Erythroblast (primary cell): ENCODE measurements around the gene MGAT5.

Source experiments
- DNase-seq, 2 experiments: peaks; one replicate each; lab custom pipeline; 2025; lab: John Stamatoyannopoulos, UW
- GATA1 ChIP-seq: IDR thresholded peaks from 2 replicates; pipeline ENCODE4 v1.6.1; 2011; ENCODE audit warnings: low read depth, mild to moderate bottlenecking, control low read depth, low read length, moderate library complexity
- POLR2A ChIP-seq: IDR thresholded peaks from 2 replicates; pipeline ENCODE4 v1.6.1; 2011; ENCODE audit warnings: mild to moderate bottlenecking, low read length

The MGAT5 gene

GRCh38 chr2:134489732-134490384 is 236.0 kb downstream of the MGAT5 start:
- no peak for DNase-seq
- no peak for TF ChIP-seq POLR2A
- TF ChIP-seq GATA1: no peak

DNA sequence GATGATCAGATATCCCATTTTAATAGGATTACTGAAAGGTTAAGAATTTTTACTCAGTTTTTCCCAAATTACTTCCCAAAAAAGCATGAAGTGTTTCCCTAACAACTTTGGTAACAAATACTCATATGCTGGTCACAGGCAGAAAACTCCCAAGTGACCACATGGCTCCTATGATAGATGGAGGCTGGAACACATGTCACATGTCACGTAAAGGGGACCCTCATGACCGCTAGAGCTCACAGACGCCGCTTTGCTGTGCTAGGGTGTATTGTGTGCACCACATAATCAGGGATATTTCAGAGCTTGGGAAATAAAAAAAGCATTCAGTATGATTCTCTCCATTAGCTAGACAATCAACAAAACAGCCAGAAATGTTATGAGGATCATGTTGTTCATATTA is 236.7 kb downstream of the MGAT5 start:
- TF ChIP-seq GATA1: no peak
- no peak for TF ChIP-seq POLR2A
- DNase-seq: no peak

DNA sequence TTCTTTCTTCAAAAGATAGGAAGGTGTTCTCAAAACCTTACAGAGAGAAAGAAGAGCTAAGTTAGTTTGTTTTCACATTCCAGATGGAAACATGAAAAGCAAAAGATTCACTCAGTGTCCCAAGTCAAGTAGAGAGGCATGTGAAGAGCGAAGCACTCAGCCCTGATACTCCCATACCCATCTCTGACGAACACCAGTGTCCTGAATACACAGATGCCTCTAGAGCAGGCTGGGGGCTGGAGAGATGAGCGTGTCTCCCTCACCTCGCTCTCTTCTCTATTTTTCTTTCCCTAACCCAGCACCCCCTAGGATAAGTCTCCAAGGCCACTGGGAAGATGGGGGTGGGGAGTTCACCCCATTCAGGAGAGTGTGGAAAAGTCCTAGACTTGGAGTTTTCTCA is 237.2 kb downstream of the MGAT5 start:
- DNase-seq: no peak
- TF ChIP-seq POLR2A (no peak), GATA1 (no peak)

DNA sequence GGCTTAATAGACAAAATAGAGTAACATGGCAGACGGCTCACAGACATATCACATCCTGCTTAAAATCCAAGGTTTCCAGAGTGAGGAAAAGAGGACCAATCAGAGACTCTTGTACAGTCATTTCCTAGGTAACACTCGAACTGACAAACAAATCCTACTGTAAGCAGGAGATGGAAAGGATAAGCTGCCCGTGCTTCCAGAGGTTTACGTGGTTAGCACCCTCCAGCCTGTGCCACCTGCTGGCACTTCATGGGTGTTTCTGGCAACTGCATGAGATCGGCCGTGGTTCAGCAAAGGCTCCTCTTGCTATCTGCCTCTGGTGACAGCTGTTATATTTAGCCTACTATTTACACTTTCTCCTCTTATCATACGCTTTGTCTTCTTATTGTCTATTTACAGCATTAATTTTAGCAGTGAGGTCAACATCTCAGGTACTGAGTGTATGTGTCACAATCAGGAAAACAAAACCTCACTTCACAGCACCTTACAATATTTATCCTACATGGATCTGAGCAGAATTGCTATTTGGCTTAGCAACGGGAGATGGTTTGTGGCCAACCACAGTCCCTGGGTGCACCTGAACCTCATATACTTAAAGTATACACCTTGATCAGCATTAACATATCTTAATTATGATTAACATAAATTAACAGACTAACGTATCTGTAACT is 238.0 kb downstream of the MGAT5 start:
- TF ChIP-seq GATA1: no peak
- no peak for TF ChIP-seq POLR2A
- DNase-seq: no peak

DNA sequence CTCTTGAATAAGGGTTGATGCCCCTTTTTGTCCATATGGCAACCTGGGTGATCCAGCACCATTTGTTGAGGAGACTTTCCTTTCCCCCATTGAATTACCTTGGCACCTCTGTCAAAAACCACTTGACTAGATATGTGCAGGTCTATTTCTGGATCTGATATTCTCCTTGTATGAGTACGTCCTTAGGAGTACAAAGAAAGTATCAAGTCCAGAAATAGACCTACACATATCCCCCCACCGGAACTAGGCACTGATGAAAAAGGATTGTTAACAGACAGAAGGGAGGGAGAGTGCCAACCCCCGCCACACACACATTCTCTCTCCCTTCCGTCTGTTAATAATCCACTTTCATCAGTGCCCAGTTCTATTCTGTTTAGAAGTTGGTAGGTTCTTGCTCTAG is 239.9 kb downstream of the MGAT5 start:
- no peak for TF ChIP-seq POLR2A
- no peak for TF ChIP-seq GATA1
- DNase-seq: no peak

- no peak for TF ChIP-seq GATA1
- TF ChIP-seq POLR2A: no peak
- no peak for DNase-seq
Measured at GRCh38 chr2:134498654-134499053, 244.8 kb downstream of the MGAT5 start.

DNA sequence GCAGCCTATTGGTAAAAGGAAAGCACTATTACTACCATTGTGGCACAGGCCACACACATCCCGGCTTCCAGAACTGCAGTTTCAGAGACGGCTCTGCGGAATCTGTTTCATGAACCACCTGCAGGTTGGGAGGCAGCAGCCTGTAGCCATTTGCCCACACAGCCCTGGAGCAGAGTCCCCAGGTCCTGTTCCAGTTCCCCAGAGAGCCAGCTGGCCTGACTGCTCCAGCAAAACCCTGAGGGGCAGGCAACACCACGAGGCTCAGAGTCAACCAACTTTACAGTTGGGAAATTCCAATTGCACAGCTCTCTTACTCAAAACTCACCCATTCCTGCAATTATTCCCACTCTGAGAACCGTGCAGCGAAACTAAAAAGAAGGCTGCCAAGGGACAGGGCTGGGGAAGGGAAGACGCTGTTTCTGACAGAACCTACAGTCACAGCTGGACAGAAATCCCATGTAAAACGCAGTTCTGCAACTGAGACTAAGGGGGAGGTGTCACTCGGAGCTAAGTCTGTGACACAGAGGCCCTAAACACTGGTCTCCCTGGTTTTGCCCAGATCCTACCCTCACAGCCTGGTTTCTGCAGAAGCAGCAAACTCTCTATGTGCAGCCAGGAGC is 245.5 kb downstream of the MGAT5 start:
- no peak for DNase-seq
- TF ChIP-seq POLR2A (no peak), GATA1 (no peak)

GRCh38 chr2:134500211-134500935 is 246.5 kb downstream of the MGAT5 start:
- no peak for TF ChIP-seq GATA1
- TF ChIP-seq POLR2A: no peak
- DNase-seq: no peak

DNA sequence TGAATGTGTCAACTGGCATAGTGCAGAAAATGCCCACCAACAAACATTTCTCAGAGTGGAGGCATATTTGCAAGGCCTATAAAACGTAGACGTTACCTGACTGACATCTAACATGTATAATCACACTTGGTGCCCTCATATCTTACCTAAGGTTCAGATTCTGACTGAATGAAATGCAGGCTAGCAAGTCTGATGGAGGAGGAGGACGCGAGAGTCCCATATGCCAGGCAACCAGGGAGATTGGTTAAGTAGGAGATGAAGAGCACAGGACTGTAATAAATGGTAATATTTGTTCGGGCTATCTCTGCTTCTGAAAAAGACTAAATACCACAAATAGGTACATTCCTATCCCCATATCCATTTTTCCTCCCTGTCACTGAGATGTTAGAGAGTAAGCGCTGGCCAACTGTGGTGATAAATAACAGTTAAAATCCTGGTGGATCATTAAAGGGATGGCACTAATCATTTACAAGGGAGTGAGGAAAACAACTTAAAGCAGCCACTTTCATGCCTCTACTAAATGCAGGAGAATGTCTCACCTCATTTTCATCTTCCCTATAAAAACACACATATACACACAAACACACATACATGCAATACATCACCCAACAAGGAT is 247.7 kb downstream of the MGAT5 start:
- no peak for TF ChIP-seq GATA1
- no peak for TF ChIP-seq POLR2A

DNA sequence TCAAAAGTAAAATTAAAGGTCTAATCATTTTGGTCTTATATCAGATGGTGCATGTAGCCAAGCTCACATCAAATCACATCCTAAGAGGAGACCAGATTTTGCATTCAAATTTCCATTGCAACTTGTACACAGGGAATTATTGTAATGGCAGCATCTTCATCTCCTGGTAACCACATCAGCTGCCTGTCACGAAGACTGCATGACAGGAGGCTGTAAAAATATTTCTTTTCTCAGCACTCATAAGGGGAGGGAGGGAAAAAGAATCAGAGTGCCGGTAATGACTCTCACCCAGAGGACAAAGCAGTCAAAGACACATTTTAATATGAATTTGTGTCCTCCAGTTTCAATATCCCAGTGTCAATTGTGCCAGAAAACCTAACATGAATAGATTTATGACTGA is 248.2 kb downstream of the MGAT5 start:
- DNase-seq: no peak
- no peak for TF ChIP-seq GATA1
- no peak for TF ChIP-seq POLR2A

More for the DNA sequence above, 247.7 kb downstream of the MGAT5 start:
- DNase-seq: no peak
